GM23338 (cell line): Measurements from ENCODE around the gene DESI1.

Experiments used
- CTCF ChIP-seq, 2 experiments: fragments of 200-600 bp in 1 of 2; sonication (generic) in 1 of 2; conservative IDR thresholded peaks; 2 replicates each; pipeline versions ENCODE4 v1.5.1 to v1.6.1; 2016 to 2017; ENCODE audit warnings: antibody characterized with exemption in 2 of 2, low read depth in 2 of 2, mild to moderate bottlenecking in 2 of 2, moderate library complexity in 1 of 2
- EZH2 ChIP-seq: fragments of 200-600 bp; sonication (generic); IDR thresholded peaks from one replicate; pipeline ENCODE4 v1.8.0; 2017; ENCODE audit warnings: antibody characterized with exemption, mild to moderate bottlenecking, low read depth; ENCODE audit not compliant: unreplicated experiment
- EZH2phosphoT487 ChIP-seq: fragments of 200-600 bp; sonication (generic); IDR thresholded peaks from one replicate; pipeline ENCODE4 v1.8.1; 2018; ENCODE audit warnings: antibody characterized with exemption; ENCODE audit not compliant: unreplicated experiment
- POLR2AphosphoS5 ChIP-seq: IDR thresholded peaks from 2 replicates; pipeline ENCODE4 v1.6.1; 2016; ENCODE audit warnings: antibody characterized with exemption, low read depth
- REST ChIP-seq: IDR thresholded peaks from one replicate; pipeline ENCODE4 v1.6.1; 2018; ENCODE audit warnings: antibody characterized with exemption; ENCODE audit not compliant: unreplicated experiment

GRCh38 chr22:41564563-41564962, 56.3 kb downstream of the DESI1 start:
- TF ChIP-seq POLR2AphosphoS5 (no peak), EZH2phosphoT487 (no peak), CTCF (conservative IDR thresholded peaks at IDR 0.05; ENCODE audit: low read depth in 2 of 2) (no peak), EZH2 (no peak), REST (no peak)
